OCI-LY1 (cell line): ENCODE results near the gene SPIRE2.

ENCODE experiments used
- EZH2 ChIP-seq: fragments of 200-600 bp; sonication (generic), shearing (Covaris generic); IDR thresholded peaks from 2 replicates; pipeline ENCODE4 v1.8.0; 2017; ENCODE audit warnings: borderline replicate concordance, mixed run types, mild to moderate bottlenecking, antibody characterized with exemption, low read length, moderate library complexity, mixed read lengths
- TF ChIP-seq, protein P1 (sequence below): fragments of 200-600 bp; sonication (generic), shearing (Covaris generic); IDR thresholded peaks from 2 replicates; pipeline ENCODE4 v1.5.1; 2017; ENCODE audit warnings: mild to moderate bottlenecking, antibody characterized with exemption, low read length, moderate library complexity, mixed read lengths

DNA sequence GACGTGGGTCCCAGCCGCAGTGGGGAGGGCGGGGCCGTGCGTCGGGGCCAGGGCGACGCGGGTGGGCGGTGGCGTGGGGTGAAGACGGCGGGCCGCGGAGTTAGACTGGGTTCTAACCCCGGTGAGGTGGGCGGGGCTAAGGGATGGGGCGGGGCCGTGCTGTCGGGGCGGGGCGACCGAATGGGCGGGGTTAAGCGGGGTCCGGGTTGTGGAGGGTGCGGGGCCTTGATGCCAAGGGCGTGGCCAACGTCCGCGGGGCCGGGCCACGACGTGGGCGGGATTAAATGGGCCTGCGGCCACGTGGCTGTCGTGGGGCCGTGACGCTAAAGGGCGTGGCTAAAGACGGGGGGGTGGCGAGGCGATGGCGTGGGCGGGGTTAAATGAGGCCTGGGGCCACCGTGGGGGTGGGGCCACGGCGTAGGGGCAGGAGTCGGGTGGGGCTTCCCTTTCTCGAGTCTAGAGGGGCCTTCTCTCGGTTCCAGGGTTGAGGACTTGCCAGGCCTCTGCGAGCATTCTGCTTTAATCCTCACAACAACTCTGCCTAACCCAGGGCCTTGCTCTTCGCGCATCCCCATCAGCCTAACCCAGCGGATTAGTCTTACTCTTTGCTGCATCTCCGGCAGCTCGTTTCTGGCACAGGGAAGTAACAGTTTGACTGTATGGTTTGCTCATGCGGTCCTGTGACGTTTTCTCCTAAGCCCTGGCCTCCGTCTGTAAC lies 45.9 kb downstream of the SPIRE2 start:
- TF ChIP-seq, protein P1, sequence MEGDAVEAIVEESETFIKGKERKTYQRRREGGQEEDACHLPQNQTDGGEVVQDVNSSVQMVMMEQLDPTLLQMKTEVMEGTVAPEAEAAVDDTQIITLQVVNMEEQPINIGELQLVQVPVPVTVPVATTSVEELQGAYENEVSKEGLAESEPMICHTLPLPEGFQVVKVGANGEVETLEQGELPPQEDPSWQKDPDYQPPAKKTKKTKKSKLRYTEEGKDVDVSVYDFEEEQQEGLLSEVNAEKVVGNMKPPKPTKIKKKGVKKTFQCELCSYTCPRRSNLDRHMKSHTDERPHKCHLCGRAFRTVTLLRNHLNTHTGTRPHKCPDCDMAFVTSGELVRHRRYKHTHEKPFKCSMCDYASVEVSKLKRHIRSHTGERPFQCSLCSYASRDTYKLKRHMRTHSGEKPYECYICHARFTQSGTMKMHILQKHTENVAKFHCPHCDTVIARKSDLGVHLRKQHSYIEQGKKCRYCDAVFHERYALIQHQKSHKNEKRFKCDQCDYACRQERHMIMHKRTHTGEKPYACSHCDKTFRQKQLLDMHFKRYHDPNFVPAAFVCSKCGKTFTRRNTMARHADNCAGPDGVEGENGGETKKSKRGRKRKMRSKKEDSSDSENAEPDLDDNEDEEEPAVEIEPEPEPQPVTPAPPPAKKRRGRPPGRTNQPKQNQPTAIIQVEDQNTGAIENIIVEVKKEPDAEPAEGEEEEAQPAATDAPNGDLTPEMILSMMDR = no peak
- no peak for TF ChIP-seq EZH2
